Astrocyte (in vitro differentiated cells and primary cell): ENCODE results near the gene ATP1A1. TPM values are rescaled to one million over a fixed set of nuclear protein-coding genes. Genes with fewer than 3 reads are reported as not detected.

Experiments used
- DNase-seq: peaks from one replicate; pipeline ENCODE4 v3.0.0-alpha.2; 2010; ENCODE audit warnings: low read depth
- FAIRE-seq: peaks from 2 replicates; lab custom pipeline; 2011; peaks lifted over from hg19 to GRCh38; lab: Jason Lieb, UNC
- H2AFZ ChIP-seq: 2 replicates; pipeline ENCODE4 v1.6.0; 2012; ENCODE audit warnings: low read depth, low read length, inconsistent platforms
- H3K27ac ChIP-seq: 2 replicates; pipeline ENCODE4 v1.5.1; 2011; ENCODE audit warnings: low read depth, low read length, inconsistent platforms
- H3K27me3 ChIP-seq: 2 replicates; pipeline ENCODE4 v1.6.0; 2011; ENCODE audit warnings: low read length, inconsistent platforms; ENCODE audit not compliant: insufficient read depth
- H3K36me3 ChIP-seq: 2 replicates; pipeline ENCODE4 v1.5.1; 2011; ENCODE audit warnings: low read length, inconsistent platforms; ENCODE audit not compliant: insufficient read depth
- H3K4me1 ChIP-seq: 2 replicates; pipeline ENCODE4 v1.5.1; 2011; ENCODE audit warnings: low read length, inconsistent platforms; ENCODE audit not compliant: insufficient read depth
- H3K4me2 ChIP-seq: 2 replicates; pipeline ENCODE4 v1.6.0; 2012; ENCODE audit warnings: low read length, inconsistent platforms
- H3K4me3 ChIP-seq: 2 replicates; pipeline ENCODE4 v1.5.1; 2011; ENCODE audit warnings: low read depth, mild to moderate bottlenecking, low read length, inconsistent platforms; ENCODE audit not compliant: insufficient read depth
- H3K79me2 ChIP-seq: 2 replicates; pipeline ENCODE4 v1.6.0; 2012; ENCODE audit warnings: mild to moderate bottlenecking, low read length, inconsistent platforms; ENCODE audit not compliant: insufficient read depth
- H3K9ac ChIP-seq: 2 replicates; pipeline ENCODE4 v1.6.0; 2012; ENCODE audit warnings: mild to moderate bottlenecking, low read length, inconsistent platforms
- H3K9me3 ChIP-seq: 2 replicates; pipeline ENCODE4 v1.5.1; 2012; ENCODE audit warnings: low read depth, mild to moderate bottlenecking, low read length, inconsistent platforms; ENCODE audit not compliant: insufficient read depth
- H4K20me1 ChIP-seq: 2 replicates; pipeline ENCODE4 v1.6.0; 2012; ENCODE audit warnings: low read length, inconsistent platforms; ENCODE audit not compliant: insufficient read depth
- H3K27ac Mint-ChIP-seq: one replicate; pipeline ENCODE4 v1.8.0; 2021; ENCODE audit warnings: mild to moderate bottlenecking, mixed read lengths; ENCODE audit not compliant: unreplicated experiment
- H3K27me3 Mint-ChIP-seq: one replicate; pipeline ENCODE4 v1.8.0; 2021; ENCODE audit warnings: low read depth, mixed read lengths; ENCODE audit not compliant: unreplicated experiment
- H3K36me3 Mint-ChIP-seq: one replicate; pipeline ENCODE4 v1.8.0; 2021; ENCODE audit warnings: low read depth, mixed read lengths; ENCODE audit not compliant: unreplicated experiment
- H3K4me1 Mint-ChIP-seq: one replicate; pipeline ENCODE4 v1.8.0; 2021; ENCODE audit warnings: low read depth, mixed read lengths; ENCODE audit not compliant: unreplicated experiment
- H3K4me3 Mint-ChIP-seq: one replicate; pipeline ENCODE4 v1.8.0; 2021; ENCODE audit warnings: mild to moderate bottlenecking, moderate library complexity, mixed read lengths; ENCODE audit not compliant: unreplicated experiment
- H3K9me3 Mint-ChIP-seq: one replicate; pipeline ENCODE4 v1.8.0; 2021; ENCODE audit warnings: mild to moderate bottlenecking, mixed read lengths; ENCODE audit not compliant: unreplicated experiment
- EZH2 ChIP-seq: IDR thresholded peaks from 2 replicates; pipeline ENCODE4 v1.6.1; 2012; ENCODE audit warnings: mild to moderate bottlenecking, low read length, inconsistent platforms; ENCODE audit not compliant: insufficient read depth
- total RNA-seq: library from RNA; stranded (reverse); gene quantifications from 2 replicates; pipeline ENCODE4 v1.2.1, GENCODE V29; 2021
- TF ChIP-seq, protein P1 (sequence below): IDR thresholded peaks from 2 replicates; pipeline ENCODE4 v1.5.1; 2011; ENCODE audit warnings: low read depth, mild to moderate bottlenecking, inconsistent platforms, low read length, moderate library complexity; ENCODE audit not compliant: insufficient read depth

Gene ATP1A1
- total RNA-seq, 1 donor from 2014 or later, result 317 TPM

GRCh38 chr1:116372191-116372590, 853 bp upstream of the ATP1A1 start:
- FAIRE-seq (no peak), DNase-seq (no peak)
- Histone ChIP-seq H3K4me3 (peak overlapping the region; percentile 78), H3K79me2 (peaks cover 35% of the 10 kb centered on the region), H4K20me1 (peaks cover 24% of the 10 kb centered on the region), H3K9me3 (no peaks in the 10 kb centered on the region), H3K4me2 (peak overlapping the region; percentile 96), H3K27me3 (peaks cover 7% of the 10 kb centered on the region), H3K27ac (peak overlapping the region; percentile 44), H2AFZ (peak overlapping the region; percentile 91), H3K4me1 (peaks cover 33% of the 10 kb centered on the region), H3K9ac (peak overlapping the region; percentile 73), H3K36me3 (no peaks in the 10 kb centered on the region)
- Mint-ChIP-seq H3K9me3 (no peaks in the 10 kb centered on the region), H3K36me3 (no peaks in the 10 kb centered on the region), H3K27me3 (peaks cover 1% of the 10 kb centered on the region), H3K4me3 (peak overlapping the region; percentile 81), H3K4me1 (peaks cover 22% of the 10 kb centered on the region), H3K27ac (peak overlapping the region; percentile 77)
- TF ChIP-seq, protein P1, sequence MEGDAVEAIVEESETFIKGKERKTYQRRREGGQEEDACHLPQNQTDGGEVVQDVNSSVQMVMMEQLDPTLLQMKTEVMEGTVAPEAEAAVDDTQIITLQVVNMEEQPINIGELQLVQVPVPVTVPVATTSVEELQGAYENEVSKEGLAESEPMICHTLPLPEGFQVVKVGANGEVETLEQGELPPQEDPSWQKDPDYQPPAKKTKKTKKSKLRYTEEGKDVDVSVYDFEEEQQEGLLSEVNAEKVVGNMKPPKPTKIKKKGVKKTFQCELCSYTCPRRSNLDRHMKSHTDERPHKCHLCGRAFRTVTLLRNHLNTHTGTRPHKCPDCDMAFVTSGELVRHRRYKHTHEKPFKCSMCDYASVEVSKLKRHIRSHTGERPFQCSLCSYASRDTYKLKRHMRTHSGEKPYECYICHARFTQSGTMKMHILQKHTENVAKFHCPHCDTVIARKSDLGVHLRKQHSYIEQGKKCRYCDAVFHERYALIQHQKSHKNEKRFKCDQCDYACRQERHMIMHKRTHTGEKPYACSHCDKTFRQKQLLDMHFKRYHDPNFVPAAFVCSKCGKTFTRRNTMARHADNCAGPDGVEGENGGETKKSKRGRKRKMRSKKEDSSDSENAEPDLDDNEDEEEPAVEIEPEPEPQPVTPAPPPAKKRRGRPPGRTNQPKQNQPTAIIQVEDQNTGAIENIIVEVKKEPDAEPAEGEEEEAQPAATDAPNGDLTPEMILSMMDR, result no peak
- TF ChIP-seq EZH2, result no peak

DNA sequence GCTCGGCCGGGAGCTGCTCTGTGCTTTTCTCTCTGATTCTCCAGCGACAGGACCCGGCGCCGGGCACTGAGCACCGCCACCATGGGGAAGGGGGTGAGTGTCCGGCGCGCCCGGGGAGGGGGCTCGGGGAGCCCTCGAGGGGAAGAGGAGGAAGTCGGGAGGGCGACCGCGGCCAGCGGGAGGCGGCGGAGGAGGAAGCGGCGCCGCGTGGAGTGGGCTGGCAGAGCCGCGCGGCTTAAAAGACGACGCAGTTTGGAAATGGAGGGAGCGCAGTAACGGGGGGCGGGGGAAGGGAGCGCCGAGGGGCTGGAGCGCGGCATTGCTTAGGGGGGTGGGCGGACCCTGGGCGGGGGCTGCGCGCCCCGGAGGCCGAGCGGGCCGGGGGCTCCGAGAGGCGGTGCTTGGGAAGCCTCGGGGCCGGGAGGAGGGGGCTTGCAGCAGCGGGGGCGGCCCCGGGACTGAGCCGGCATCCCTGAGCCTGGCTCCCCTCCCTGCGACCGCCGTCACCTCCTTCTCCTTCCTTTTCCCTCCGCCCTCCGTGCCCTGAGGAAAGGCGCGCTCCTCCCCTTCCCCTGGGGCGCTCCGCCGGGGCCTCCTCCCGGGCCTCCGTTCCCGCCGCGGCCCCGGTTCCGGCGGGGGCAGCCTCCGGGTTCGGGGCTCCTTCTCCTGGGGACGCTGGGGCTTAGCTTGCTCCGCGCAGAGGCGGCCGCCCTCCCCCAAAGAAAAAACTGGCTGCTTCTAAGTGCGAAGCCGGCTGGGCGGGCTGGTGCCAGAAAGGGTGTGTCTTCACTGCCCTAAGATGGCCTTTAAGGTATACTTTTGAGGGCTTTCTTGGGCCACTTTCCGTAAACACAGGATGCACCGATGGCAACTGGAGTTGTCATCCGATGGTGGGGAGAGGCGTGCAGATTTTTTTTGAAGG, 648 bp downstream of the ATP1A1 start:
- no peak for FAIRE-seq
- H3K9me3 Mint-ChIP-seq, result no peaks in the 10 kb centered on the region
- peaks cover 47% of the 10 kb centered on the region for H3K4me1 ChIP-seq
- peaks cover 47% of the 10 kb centered on the region for H3K79me2 ChIP-seq
- no peak for DNase-seq
- H3K27ac Mint-ChIP-seq, result peak overlapping the region; percentile 62
- H3K4me3 Mint-ChIP-seq, result peak overlapping the region; percentile 97
- H2AFZ ChIP-seq, result peak overlapping the region; percentile 49
- peaks cover 32% of the 10 kb centered on the region for H3K4me1 Mint-ChIP-seq
- H3K9me3 ChIP-seq, result no peaks in the 10 kb centered on the region
- H3K27ac ChIP-seq, result peak overlapping the region; percentile 83
- H3K36me3 Mint-ChIP-seq, result no peaks in the 10 kb centered on the region
- H3K9ac ChIP-seq, result peak overlapping the region; percentile 89
- peak overlapping the region; percentile 96 for H3K4me2 ChIP-seq
- TF ChIP-seq EZH2, result no peak
- TF ChIP-seq, protein P1, result no peak
- peak overlapping the region; percentile 78 for H3K4me3 ChIP-seq
- H3K27me3 ChIP-seq, result peaks cover 7% of the 10 kb centered on the region
- peaks cover 36% of the 10 kb centered on the region for H4K20me1 ChIP-seq
- H3K36me3 ChIP-seq, result no peaks in the 10 kb centered on the region
- H3K27me3 Mint-ChIP-seq, result no peaks in the 10 kb centered on the region
